ENCODE measurements around the gene SERPINF2. TPM values are rescaled to one million over a fixed set of nuclear protein-coding genes. Genes with fewer than 3 reads are reported as not detected.

Gene SERPINF2
- total RNA-seq, 1 donor from 2014 or later, result 20.6 TPM

GRCh38 chr17:1710807-1711553 lies 31.7 kb upstream of the SERPINF2 start:
- intact Hi-C loops (cut with DNase I), result loop anchor here (1.0 to 10.0 kb wide), 3 partner anchors 27 to 226 kb away; partner anchors contain the start of gene PRPF8
- H3K4me3 ChIP-seq, result peak overlapping the region; percentile 73 to 85
- no peaks in the 10 kb centered on the region for H3K27me3 ChIP-seq
- no peak for TF ChIP-seq CTCF (IDR thresholded peaks at IDR 0.05)
- peaks cover 22 to 53% of the 10 kb centered on the region in 2 donors for H3K36me3 ChIP-seq
- H3K4me1 ChIP-seq, result peaks cover 16 to 44% of the 10 kb centered on the region in 2 donors
- H3K27ac ChIP-seq, result peak overlapping the region; percentile 79 to 80
- no peaks in the 10 kb centered on the region for H3K9me3 ChIP-seq
- no peak for DNase-seq (ENCODE audit: low spot score in 2 of 2)

GRCh38 chr17:1711804-1712203 lies 30.9 kb upstream of the SERPINF2 start:
- H3K36me3 ChIP-seq, result peaks cover 22 to 53% of the 10 kb centered on the region in 2 donors
- peaks cover 16 to 44% of the 10 kb centered on the region in 2 donors for H3K4me1 ChIP-seq
- no peak overlapping the region for H3K4me3 ChIP-seq
- intact Hi-C loops (cut with DNase I), result loop anchor here (5.0 to 10.0 kb wide), 2 partner anchors 45 to 227 kb away; no protein-coding TSS in a partner anchor
- no peaks in the 10 kb centered on the region for H3K27me3 ChIP-seq
- H3K27ac ChIP-seq, result peak overlapping the region in 1 of 2 donors; percentile 25
- no peak for TF ChIP-seq CTCF (IDR thresholded peaks at IDR 0.05)
- no peak for DNase-seq (ENCODE audit: low spot score in 2 of 2)
- H3K9me3 ChIP-seq, result no peaks in the 10 kb centered on the region

- Histone ChIP-seq H3K27me3 (no peaks in the 10 kb centered on the region), H3K4me3 (peak overlapping the region in 1 of 2 donors; percentile 99), H3K4me1 (peaks cover 16 to 44% of the 10 kb centered on the region in 2 donors), H3K36me3 (peaks cover 22 to 50% of the 10 kb centered on the region in 2 donors), H3K27ac (peak overlapping the region; percentile 6 to 25), H3K9me3 (no peaks in the 10 kb centered on the region)
- intact Hi-C loops (cut with DNase I), result loop anchor here (5.0 to 10.0 kb wide), 2 partner anchors 45 to 227 kb away; no protein-coding TSS in a partner anchor
- TF ChIP-seq CTCF (IDR thresholded peaks at IDR 0.05), result no peak
- DNase-seq (ENCODE audit: low spot score in 2 of 2), result no peak
These were observed 30.4 kb upstream of the SERPINF2 start for GRCh38 chr17:1712271-1712670.

GRCh38 chr17:1713160-1713877 lies 29.4 kb upstream of the SERPINF2 start:
- Histone ChIP-seq H3K27me3 (no peaks in the 10 kb centered on the region), H3K4me1 (peaks cover 16 to 52% of the 10 kb centered on the region in 2 donors), H3K4me3 (peak overlapping the region; percentile 99), H3K36me3 (peaks cover 22 to 40% of the 10 kb centered on the region in 2 donors), H3K27ac (peak overlapping the region; percentile 85 to 100), H3K9me3 (no peaks in the 10 kb centered on the region)
- intact Hi-C loops (cut with DNase I), result loop anchor here (5.0 to 10.0 kb wide), 2 partner anchors 46 to 229 kb away; no protein-coding TSS in a partner anchor
- DNase-seq (ENCODE audit: low spot score in 2 of 2), result no peak
- no peak for TF ChIP-seq CTCF (IDR thresholded peaks at IDR 0.05)

GRCh38 chr17:1713878-1714426 lies 28.7 kb upstream of the SERPINF2 start:
- TF ChIP-seq CTCF (IDR thresholded peaks at IDR 0.05), result no peak
- H3K36me3 ChIP-seq, result peaks cover 22 to 40% of the 10 kb centered on the region in 2 donors
- peak in 1 of 2 donors; percentile 62 for DNase-seq (ENCODE audit: low spot score in 2 of 2)
- no peaks in the 10 kb centered on the region for H3K27me3 ChIP-seq
- peak overlapping the region; percentile 99 for H3K4me3 ChIP-seq
- H3K9me3 ChIP-seq, result no peaks in the 10 kb centered on the region
- intact Hi-C loops (cut with DNase I), result loop anchor here (5.0 to 10.0 kb wide), 2 partner anchors 47 to 229 kb away; no protein-coding TSS in a partner anchor
- peak overlapping the region; percentile 85 to 100 for H3K27ac ChIP-seq
- H3K4me1 ChIP-seq, result peaks cover 16 to 55% of the 10 kb centered on the region in 2 donors

All from ascending aorta (tissue), 2 donors.